Stimulated activated CD4-positive, alpha-beta T cell treated with anti-CD3 and anti-CD28 coated beads, Interleukin-2, amount 100 ng/mL, for 4 hours (primary cell): ENCODE measurements around the gene HINT2.

Source experiments
- DNase-seq: peaks from one replicate; pipeline ENCODE4 v3.0.0-alpha.2; 2020; ENCODE audit warnings: low read depth

HINT2 gene

DNA sequence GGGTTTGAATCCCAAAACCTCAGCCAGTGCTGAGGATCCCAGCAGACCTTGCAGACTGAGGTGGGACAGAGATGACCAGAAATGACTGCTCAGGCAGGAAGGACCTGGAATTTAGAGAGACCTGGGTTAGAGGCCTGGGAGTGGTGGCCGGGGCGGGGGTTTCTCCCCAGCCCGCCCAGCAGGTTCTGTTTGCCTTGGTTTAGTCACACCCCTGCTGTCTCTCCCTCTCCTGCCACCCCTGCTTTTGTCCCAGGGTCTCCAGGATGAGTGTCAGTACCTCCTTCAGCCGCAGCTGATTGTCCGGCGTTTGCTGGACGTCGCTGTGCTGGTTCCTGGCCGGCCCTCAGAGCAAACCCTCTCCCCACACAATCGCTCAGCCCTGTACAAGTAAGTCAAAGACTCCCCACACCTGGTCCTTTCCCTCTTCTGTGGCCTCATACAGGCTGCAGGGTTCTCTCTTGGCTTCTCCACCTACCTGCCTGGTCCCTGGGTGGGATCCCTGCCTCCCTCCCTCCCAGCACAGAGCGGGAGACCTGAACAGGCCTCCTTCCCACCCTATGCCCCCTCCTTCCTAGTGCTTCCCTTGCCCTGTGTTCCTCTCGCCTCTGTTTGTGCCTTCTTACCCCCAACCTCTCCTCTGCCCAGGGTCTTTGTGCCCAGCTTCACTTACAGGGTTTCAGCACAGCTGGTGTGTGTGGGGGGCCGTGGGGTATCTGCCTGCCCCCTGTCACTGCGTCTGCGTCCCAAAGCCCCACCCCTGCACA, 26.2 kb upstream of the HINT2 start:
- DNase-seq: no peak

DNA sequence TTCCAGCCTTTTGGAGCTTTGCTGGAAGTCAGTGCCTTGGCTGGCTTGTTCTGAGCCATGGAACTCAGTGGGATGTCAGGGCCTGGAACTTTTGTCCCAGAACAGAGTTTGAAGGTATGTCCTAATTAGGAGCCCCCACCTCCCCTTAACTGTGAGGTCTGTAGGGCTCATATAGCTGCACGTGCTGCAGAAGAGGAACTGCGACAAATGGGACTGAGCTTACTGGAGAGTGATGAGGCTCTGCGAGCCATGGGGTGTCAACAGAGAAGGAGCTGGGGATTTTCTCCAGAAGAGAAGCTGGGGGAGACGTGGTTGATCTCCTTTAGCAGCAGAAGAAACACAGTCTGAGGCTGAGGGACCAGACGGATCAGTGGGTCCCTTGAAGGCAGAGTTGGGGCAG, 25.1 kb upstream of the HINT2 start:
- no peak for DNase-seq

DNA sequence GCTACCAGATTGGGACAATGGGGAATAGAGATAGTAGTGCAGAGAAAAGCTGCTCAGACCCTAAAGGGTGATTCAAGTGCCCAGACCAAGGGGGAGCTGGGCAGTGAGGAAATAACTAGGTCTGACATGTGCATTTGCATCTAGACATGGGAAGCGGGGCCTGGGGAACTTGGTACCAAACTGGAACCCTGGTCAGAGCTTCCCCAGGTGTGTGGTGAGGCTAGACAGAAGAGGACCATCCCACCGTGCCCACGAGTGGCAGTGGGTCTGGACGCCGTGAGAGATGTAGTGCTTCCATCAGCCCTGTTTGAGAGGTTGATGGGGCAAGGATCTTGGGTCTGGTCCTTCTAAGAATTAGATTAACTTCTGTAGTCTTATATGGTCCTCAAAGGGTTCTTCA, 21.8 kb upstream of the HINT2 start:
- no peak for DNase-seq

DNA sequence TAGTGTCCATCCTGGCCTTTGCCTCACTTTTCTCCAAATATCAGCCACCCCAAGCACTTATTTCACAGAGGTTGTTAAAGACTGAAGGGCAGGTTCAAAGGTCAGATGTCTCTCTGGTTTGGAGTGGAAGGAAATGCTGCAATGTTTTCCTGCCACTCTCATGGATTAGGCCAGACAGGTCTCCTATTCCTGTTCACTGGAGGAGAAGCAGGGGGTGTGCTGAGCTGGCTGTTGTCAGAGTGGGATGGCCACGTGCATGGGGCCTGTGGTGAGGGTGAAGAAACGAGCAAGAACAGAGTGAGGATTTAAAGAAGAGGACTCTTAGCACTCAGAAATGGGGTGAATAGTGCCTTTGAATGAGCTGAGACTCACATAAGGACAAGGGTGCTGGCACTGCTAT, 20.9 kb upstream of the HINT2 start:
- no peak for DNase-seq

- DNase-seq: no peak
Measured at GRCh38 chr9:35835216-35835632, 20.4 kb upstream of the HINT2 start.

DNA sequence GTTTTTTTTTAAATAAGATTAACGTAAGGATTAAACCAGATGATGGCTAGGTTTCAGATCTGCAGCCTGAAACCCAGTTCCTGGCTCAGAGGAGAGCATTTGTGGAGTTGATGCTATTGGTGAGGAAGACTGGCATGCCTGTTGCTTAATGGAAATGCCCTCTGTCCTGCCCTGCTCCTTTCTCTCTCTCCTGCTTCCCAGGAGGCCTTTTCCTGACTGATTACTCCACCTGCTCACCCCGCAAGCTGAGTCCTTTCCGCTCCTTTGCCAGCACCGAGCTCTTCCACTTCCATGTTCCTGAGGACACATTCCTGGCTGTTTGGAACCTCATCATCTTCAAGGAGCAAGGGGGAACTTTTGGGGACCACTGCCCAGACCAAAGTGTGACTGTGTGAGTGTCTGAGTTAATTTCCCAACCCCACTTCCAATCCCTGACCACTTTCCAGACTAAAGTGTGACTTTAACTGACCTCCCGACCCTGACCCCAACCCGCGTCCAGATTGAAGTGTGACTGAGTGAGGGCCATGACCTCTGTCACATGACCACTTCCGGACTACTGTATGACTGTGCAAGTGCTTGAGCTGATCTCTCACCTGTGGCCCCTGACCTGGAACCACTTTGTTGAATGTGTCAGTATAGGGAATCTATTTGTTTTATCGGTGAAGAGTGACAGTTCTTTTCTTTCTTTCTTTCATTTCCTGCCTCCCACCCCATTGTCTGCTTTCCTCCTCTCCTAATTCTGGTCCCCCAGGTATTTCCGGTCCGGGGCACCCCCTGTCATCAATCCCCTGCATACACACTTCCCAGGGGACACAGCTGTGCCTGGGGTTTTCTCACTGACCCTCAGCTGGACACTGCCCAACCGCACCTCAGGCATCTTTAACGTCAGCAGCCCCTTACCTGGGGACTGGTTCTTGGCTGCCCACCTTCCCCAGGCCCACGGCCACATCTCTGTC, 19.7 kb upstream of the HINT2 start:
- no peak for DNase-seq

GRCh38 chr9:35832814-35833213, 18.0 kb upstream of the HINT2 start:
- no peak for DNase-seq

- DNase-seq: no peak
Measured at GRCh38 chr9:35831040-35831439, 16.2 kb upstream of the HINT2 start.

DNA sequence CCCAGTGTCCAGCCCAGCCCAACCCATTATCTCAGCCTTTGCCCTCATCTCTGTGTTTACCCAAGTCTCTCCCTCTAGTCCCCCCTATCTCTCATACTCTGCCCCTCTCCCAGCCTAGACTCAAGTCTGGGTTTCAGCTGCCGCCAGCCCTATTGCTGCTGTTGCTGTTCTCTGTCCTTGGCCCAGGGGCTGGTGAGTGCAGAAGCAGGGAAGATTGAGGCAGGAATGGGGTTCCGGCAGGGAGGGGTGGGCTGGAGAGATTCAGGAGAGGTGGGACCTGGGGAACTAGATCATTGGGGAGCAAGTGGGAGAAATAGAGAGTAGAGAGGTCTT, 14.9 kb upstream of the HINT2 start:
- DNase-seq: no peak

- peak; percentile 95 for DNase-seq
Measured at GRCh38 chr9:35829084-35829763, 14.4 kb upstream of the HINT2 start, which contains the start of gene TMEM8B. TSS of gene TMEM8B (plus strand) at chr9:35829228. CDS start at chr9:35829448, 220 bp downstream.

DNA sequence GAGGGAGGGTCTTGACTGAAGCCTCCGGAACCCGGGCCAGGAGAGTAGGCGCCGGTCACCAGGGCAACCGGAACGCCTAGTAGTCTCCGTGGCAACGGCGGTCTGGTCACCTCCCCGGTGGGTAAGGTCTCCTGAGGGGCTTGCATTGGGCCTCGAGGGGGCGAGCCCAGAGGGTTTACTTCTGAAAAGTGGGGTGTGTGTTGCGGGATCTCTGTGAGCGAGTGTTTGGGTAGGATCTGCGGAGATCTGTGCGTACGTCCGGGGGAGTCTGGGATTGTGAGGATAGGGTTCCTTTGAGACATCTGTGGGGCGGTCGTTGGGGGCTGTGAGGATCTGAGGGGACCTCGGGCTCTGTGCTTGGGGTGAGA, 13.9 kb upstream of the HINT2 start, which contains the start of gene FAM221B:
TSS of gene FAM221B (minus strand) at position 17 of the 368 bp plus-strand sequence. CDS start 2,571 bp downstream, outside the sequence.
- DNase-seq: no peak

DNA sequence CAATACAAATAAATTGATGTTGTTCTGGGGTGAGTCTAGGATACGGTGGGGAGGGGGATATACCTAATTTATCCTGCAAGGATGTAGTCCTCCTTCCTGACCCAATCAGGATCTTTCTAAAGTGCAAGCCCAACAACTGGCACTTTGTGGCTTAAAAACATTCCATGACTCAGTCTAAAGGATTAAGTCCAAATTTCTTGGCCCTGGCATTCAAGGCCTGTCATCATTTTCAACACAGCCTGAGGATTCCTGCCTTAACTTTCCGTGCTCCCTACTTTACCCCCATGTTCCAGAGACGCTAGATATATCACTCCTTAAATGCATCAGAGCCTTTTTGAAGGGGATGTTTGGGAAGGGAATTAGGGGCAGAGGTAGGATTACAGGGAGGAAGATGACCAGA, 12.6 kb upstream of the HINT2 start:
- DNase-seq: no peak

- DNase-seq: no peak
Measured at GRCh38 chr9:35826071-35826701, 11.3 kb upstream of the HINT2 start.

DNA sequence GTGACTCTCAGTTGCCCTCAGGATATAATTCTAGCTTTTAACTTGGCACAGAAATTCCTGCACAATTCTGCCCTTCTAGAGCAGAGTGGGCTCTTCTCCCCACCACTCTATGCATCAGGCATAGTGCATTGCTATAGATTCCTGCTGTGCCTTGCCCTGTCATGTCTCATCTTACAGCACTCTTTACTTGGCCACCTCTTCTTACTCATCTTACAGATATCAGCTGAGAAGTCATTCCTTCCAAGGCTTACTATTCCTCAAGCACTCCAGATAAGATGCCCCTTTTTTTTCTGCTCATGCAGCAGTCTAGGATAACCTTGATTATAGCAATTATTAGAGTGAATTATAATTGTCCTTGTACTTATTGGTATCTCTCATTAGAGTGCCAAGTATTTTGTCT, 8.1 kb upstream of the HINT2 start:
- no peak for DNase-seq

GRCh38 chr9:35820076-35820475, 5.2 kb upstream of the HINT2 start:
- DNase-seq: no peak

DNA sequence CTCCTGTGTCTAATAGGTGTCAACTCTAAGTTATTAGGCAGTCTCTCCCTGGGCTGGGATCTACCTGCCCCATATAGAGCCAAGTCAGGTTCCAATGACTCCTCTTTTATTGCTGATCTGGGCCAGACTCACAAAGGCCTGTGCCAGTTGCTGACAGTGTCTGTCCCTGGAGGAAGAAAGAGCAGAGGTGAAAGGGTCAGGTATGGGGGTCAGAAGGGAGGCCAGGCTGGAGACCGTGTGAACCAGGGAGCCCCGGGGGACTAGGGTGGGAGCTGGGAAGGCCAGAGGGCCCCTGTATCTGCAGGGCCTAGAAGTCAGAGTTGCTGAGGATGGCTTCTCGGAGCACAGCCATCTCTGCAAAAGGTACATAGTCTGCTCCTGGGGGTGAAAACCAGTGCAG, 3.5 kb upstream of the HINT2 start:
- DNase-seq: no peak

DNA sequence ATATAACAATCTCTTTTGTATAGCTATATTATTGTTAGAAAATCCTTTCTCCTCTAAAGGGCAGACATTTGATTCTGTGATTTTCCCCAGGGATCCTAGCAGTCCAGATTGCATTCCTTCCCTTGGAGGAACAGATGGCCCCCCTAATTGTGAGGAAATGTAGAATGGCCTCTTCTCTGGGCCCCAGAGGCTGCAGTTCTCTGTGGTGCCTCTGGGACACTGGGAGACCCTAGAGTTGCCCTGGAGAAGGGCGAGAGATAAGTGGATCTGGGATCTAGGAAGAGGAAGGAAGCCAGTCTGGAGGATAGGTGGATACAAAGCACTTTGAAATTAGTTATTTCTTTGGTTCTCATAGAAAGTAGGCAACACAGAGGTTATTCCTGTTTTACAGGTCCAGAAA, 1.9 kb upstream of the HINT2 start:
- DNase-seq: no peak

- no peak for DNase-seq
Measured at GRCh38 chr9:35814106-35814840, 569 bp downstream of the HINT2 start.

DNA sequence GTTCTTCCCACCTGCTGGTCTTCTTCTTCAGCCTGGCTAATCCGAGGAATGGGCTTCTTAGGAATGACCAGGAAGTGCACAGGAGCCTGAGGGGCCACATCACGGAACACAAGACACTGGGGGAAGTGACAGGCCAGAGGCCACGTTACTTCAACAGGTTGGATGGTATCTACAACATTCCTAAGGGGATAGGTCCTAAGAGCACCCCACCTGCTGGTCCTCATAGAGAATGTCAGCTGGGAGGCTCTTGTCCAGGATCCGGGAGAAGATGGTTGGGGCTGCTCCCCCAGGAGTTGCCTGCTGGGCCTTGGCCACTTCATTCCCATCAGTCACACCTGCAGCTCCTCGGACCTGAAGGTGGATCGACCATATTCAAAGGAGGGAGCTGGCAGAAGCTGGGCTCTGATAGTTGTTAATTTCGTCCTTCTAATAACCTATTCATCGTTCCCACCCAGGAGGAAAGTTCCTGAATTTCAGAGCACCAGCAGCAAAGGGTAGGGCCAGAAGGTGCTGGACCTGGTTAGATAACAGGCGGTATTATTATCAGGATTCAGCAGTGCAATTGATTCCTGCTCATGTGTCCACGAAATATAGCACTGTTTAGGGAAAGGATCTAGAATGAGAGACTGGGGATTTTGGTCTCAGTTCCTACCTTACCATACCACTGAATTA, 1.3 kb downstream of the HINT2 start:
- no peak for DNase-seq

- peak; percentile 87 for DNase-seq
Measured at GRCh38 chr9:35812025-35812602, 2.7 kb downstream of the HINT2 start, which contains the start of gene SPAG8. TSS of gene SPAG8 (minus strand) at chr9:35812262. CDS start at chr9:35812147, 115 bp downstream.
